B cell (primary cell): Measurements from ENCODE around the gene RNF141. TPM values are rescaled to one million over a fixed set of nuclear protein-coding genes. Genes with fewer than 3 reads are reported as not detected.
A peak's percentile ranks its signal among the peaks of the same experiment; 100 is the strongest.

ENCODE experiments used
- ATAC-seq: fragments of 200-7000 bp; cut with Tn5 transposase; one replicate; pipeline ENCODE4 v1.10.0; 2021; ENCODE audit warnings: low read depth, mild to moderate bottlenecking, moderate number of reproducible peaks, moderate library complexity
- CTCF ChIA-PET: fragments of 350-600 bp; sonication (Branson Sonifier 250); formaldehyde crosslinking; loops from one replicate; lab custom pipeline; 2021; ENCODE audit warnings: antibody characterized with exemption, inconsistent platforms; lab: Charles Lee
- POLR2A ChIA-PET: fragments of 350-600 bp; sonication (Branson Sonifier 250); formaldehyde crosslinking; loops from one replicate; lab custom pipeline; 2021; ENCODE audit warnings: antibody characterized with exemption; lab: Charles Lee
- DNase-seq: peaks from one replicate; pipeline ENCODE4 v3.0.0; 2013
- H2AFZ ChIP-seq: 2 replicates; pipeline ENCODE4 v1.6.1; 2012; ENCODE audit warnings: mild to moderate bottlenecking, low read depth, low read length; ENCODE audit not compliant: insufficient read depth, poor library complexity, severe bottlenecking
- H3K27ac ChIP-seq, 2 donors: 1 replicate in 1 of 2; 2 replicates in 1 of 2; pipeline ENCODE4 v1.5.1; 2012 to 2013; ENCODE audit warnings: low read length in 2 of 2, mild to moderate bottlenecking in 2 of 2, moderate library complexity in 1 of 2
- H3K27me3 ChIP-seq, 4 experiments: fragments of 200-600 bp in 1 of 4; sonication (generic) in 1 of 4; replicated peaks in 1 of 4; 1 replicate in 2 of 4; 2 replicates in 2 of 4; pipeline versions ENCODE4 v1.6.1 to v1.7.0; 2013 to 2016; ENCODE audit warnings: low read length in 3 of 4, mild to moderate bottlenecking in 2 of 4, mixed read lengths in 1 of 4, moderate library complexity in 1 of 4; ENCODE audit not compliant: insufficient read depth in 4 of 4, control insufficient read depth in 3 of 4; ENCODE audit errors: control extremely low read depth in 1 of 4
- H3K36me3 ChIP-seq, 2 experiments: replicated peaks in 1 of 2; 1 replicate in 1 of 2; 2 replicates in 1 of 2; pipeline versions ENCODE4 v1.6.1 to v1.7.1; 2013; ENCODE audit warnings: low read length in 1 of 2; ENCODE audit not compliant: insufficient read depth in 2 of 2, control insufficient read depth in 1 of 2; ENCODE audit errors: control extremely low read depth in 1 of 2, extremely low read depth in 1 of 2
- H3K4me1 ChIP-seq, 2 donors: fragments of 200-600 bp in 1 of 2; sonication (generic) in 1 of 2; 1 replicate in 1 of 2; 2 replicates in 1 of 2; pipeline versions ENCODE4 v1.5.1 to v1.6.1; 2013 to 2017; ENCODE audit warnings: low read length in 2 of 2; ENCODE audit not compliant: control insufficient read depth in 2 of 2, insufficient read depth in 2 of 2
- H3K4me2 ChIP-seq: replicated peaks from 2 replicates; pipeline ENCODE3; 2012; ENCODE audit warnings: mild to moderate bottlenecking, low read depth, low read length; ENCODE audit not compliant: poor library complexity, severe bottlenecking
- H3K4me3 ChIP-seq, 5 experiments: fragments of 200-600 bp in 1 of 5; sonication (generic) in 1 of 5; 1 replicate in 3 of 5; 2 replicates in 2 of 5; pipeline versions ENCODE4 v1.5.1 to v1.7.0; 2011 to 2016; ENCODE audit warnings: low read length in 4 of 5, mild to moderate bottlenecking in 4 of 5, low read depth in 2 of 5, control low read depth in 1 of 5, moderate library complexity in 1 of 5; ENCODE audit not compliant: insufficient read depth in 1 of 5; ENCODE audit errors: control extremely low read depth in 1 of 5, extremely low read depth in 1 of 5
- H3K79me2 ChIP-seq: fragments of 200-600 bp; sonication (generic); one replicate; pipeline ENCODE4 v1.6.0; 2016; ENCODE audit warnings: low read length; ENCODE audit not compliant: control insufficient read depth, insufficient read depth
- H3K9ac ChIP-seq: fragments of 200-600 bp; sonication (generic); 2 replicates; pipeline ENCODE4 v1.6.1; 2017; ENCODE audit warnings: mild to moderate bottlenecking, low read length, moderate library complexity
- H3K9me3 ChIP-seq, 3 donors: one replicate each; pipeline versions ENCODE4 v1.6.1 to v1.7.1; 2013; ENCODE audit warnings: low read length in 2 of 3; ENCODE audit not compliant: control insufficient read depth in 2 of 3, insufficient read depth in 1 of 3; ENCODE audit errors: control extremely low read depth in 1 of 3
- H4K20me1 ChIP-seq: 2 replicates; pipeline ENCODE4 v1.6.0; 2012; ENCODE audit warnings: mild to moderate bottlenecking, low read length; ENCODE audit not compliant: insufficient read depth, control insufficient read depth, poor library complexity, severe bottlenecking
- H3K27ac Mint-ChIP-seq: one replicate; pipeline ENCODE4 v1.8.0; 2021; ENCODE audit warnings: mixed read lengths
- H3K27me3 Mint-ChIP-seq: one replicate; pipeline ENCODE4 v1.8.0; 2021; ENCODE audit warnings: mixed read lengths
- H3K4me1 Mint-ChIP-seq: one replicate; pipeline ENCODE4 v1.8.0; 2021; ENCODE audit warnings: mixed read lengths
- H3K4me3 Mint-ChIP-seq: one replicate; pipeline ENCODE4 v1.8.0; 2021; ENCODE audit warnings: mixed read lengths
- H3K9me3 Mint-ChIP-seq: one replicate; pipeline ENCODE4 v1.8.0; 2022; ENCODE audit warnings: mixed read lengths; ENCODE audit not compliant: insufficient read depth
- CTCF ChIP-seq: fragments of 200-600 bp; IDR thresholded peaks from one replicate; pipeline ENCODE4 v1.8.0; 2022; ENCODE audit warnings: antibody characterized with exemption, mild to moderate bottlenecking
- EZH2 ChIP-seq: IDR thresholded peaks from 2 replicates; pipeline ENCODE4 v1.6.1; 2012; ENCODE audit warnings: borderline replicate concordance, low read depth, mild to moderate bottlenecking, moderate library complexity, low read length; ENCODE audit not compliant: insufficient read depth, poor library complexity, severe bottlenecking
- WGBS: methylation state at CpG from one replicate; pipeline ENCODE4 v1.1.5; 2013; ENCODE audit warnings: missing lambda C conversion rate; ENCODE audit not compliant: insufficient coverage; 5-methylcytosine and 5-hydroxymethylcytosine counted together
- intact Hi-C: fragments of 100-400 bp; cut with micrococcal nuclease; formaldehyde crosslinking; loops from one replicate; pipeline ENCODE4 v1.10.0; 2022
- polyA plus RNA-seq: library from polyadenylated mRNA; depleted of rRNA; stranded (reverse); fragments of >200 nt; gene quantifications from 2 replicates; pipeline ENCODE4 v1.2.3, GENCODE V29; 2012
- total RNA-seq, 2 donors: library from RNA; stranded (reverse); fragments of 120-200 nt in 1 of 2; gene quantifications; 1 replicate in 1 of 2; 2 replicates in 1 of 2; pipeline versions ENCODE4 v1.2.3 to v1.2.4, GENCODE V29; 2013 to 2022

RNF141 gene
- total and polyA plus RNA-seq, 2 donors (not counting 1 experiment from before 2014, with no cell fraction given), result 23.3 to 48.2 TPM

DNA sequence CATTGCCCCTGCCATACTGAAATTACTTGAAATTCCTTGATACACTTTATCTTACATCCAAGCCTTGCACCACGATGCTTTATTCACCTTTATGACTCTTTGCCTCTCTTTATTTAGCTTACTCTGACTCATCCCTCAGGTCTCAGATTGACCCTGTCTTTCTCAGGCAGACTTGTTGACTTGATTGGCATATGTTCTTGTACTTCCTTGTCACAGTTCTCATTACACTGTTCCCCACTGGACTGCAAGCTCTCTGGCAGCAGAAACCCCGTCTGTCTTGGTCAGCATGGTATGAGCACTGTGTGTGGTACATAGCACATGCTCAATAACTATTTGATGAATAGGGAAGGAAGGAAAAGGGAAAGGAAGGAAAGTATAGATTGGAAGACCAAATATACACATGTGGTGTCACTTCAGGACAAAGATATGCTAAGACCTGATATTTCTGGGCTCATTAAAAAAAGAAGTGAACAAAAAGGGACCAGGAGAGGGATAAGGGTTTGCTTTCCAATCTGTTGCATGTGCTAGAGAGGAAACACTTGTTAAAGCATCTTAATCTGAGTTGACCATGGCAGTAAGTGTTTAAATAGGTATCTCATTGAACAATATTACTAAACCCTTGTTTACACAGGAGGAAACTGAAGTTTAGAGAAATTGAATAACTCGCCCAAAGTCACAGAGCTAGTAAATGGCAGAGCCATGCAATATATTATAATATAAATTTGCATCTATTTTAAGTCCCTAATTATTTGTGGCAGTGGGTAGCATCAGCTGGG lies 20.2 kb upstream of the RNF141 start:
- POLR2A ChIA-PET, result interaction anchor here (1.4 kb wide), 1 partner anchor 21 kb away, joined by 3 read pairs; the partner anchor contains the start of gene RNF141
- Histone ChIP-seq H3K4me3 (no peak overlapping the region), H3K27me3 (no peaks in the 10 kb centered on the region), H3K9me3 (no peaks in the 10 kb centered on the region), H2AFZ (no peak overlapping the region), H3K36me3 (no peaks in the 10 kb centered on the region), H3K4me1 (peaks cover 21 to 35% of the 10 kb centered on the region in 2 donors), H3K9ac (no peak overlapping the region), H3K27ac (no peak overlapping the region), H3K4me2 (no peak overlapping the region), H3K79me2 (no peaks in the 10 kb centered on the region), H4K20me1 (no peaks in the 10 kb centered on the region)
- TF ChIP-seq EZH2 (no peak), CTCF (no peak)
- Mint-ChIP-seq H3K9me3 (no peaks in the 10 kb centered on the region), H3K4me1 (peaks cover 51% of the 10 kb centered on the region), H3K27ac (peak overlapping the region; percentile 2), H3K4me3 (no peak overlapping the region), H3K27me3 (no peaks in the 10 kb centered on the region)
- ATAC-seq (no peak), DNase-seq (no peak)
- WGBS, result 67% methylated on average over 1 of the region's 3 CpGs
- CTCF ChIA-PET, result interaction anchor here (1.2 to 2.5 kb wide), 3 partner anchors 20 to 174 kb away, joined by 3 to 6 read pairs (median 3); partner anchors contain the start of gene RNF141
- intact Hi-C loops, result no loop called here

DNA sequence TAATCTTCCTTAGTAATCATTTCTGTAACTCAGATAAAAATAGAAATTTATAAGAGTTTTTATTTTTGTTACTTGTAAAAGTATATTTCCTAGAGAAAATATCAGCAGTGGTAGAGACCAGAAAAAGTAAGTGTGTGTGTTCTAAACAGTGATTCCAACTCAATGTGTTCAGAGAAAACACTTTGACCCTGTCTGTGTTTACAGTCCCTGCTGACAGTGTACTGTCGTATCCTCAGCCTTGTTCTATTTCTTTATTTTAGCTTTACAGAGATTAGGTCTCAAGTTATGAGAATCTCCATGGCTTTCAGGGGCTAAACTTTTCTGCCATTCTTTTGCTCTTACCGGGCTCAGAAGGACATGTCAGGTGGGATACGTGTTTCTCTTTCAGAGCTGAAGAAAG lies 17.3 kb upstream of the RNF141 start:
- no peak for TF ChIP-seq CTCF
- Mint-ChIP-seq H3K4me1 (peaks cover 38% of the 10 kb centered on the region), H3K27ac (no peak overlapping the region), H3K27me3 (no peaks in the 10 kb centered on the region), H3K4me3 (no peak overlapping the region), H3K9me3 (no peaks in the 10 kb centered on the region)
- H4K20me1 ChIP-seq, result no peaks in the 10 kb centered on the region
- DNase-seq, result no peak
- 100% methylated on average over 2 of the region's 3 CpGs for WGBS
- no peak overlapping the region for H2AFZ ChIP-seq
- ChIA-PET CTCF (interaction anchor here (1.0 to 1.3 kb wide), 3 partner anchors 8 to 145 kb away, joined by 3 to 4 read pairs (median 4); no protein-coding TSS in a partner anchor), POLR2A (no interaction called here)
- H3K4me1 ChIP-seq, result peaks cover 7 to 12% of the 10 kb centered on the region in 2 donors
- no peak overlapping the region for H3K27ac ChIP-seq
- no peaks in the 10 kb centered on the region for H3K79me2 ChIP-seq
- H3K27me3 ChIP-seq, result no peaks in the 10 kb centered on the region
- H3K36me3 ChIP-seq, result no peaks in the 10 kb centered on the region
- no peak for ATAC-seq
- no peak overlapping the region for H3K9ac ChIP-seq
- no peak overlapping the region for H3K4me3 ChIP-seq
- no peaks in the 10 kb centered on the region for H3K9me3 ChIP-seq
- intact Hi-C loops, result no loop called here
- H3K4me2 ChIP-seq, result no peak overlapping the region
